Endothelial cell of umbilical vein (primary cell): Measurements from ENCODE around the gene NXPH1. TPM values are rescaled to one million over a fixed set of nuclear protein-coding genes. Genes with fewer than 3 reads are reported as not detected.

Source experiments
- BruUV-seq: library from RNA; stranded (reverse); fragments of 400-500 nt; replicated peaks from 2 replicates; lab custom pipeline; 2021; lab: Mats Ljungman, UMichigan
- CTCF ChIA-PET: fragments of 300-600, 350-600 bp; sonication (Branson Sonifier 250); formaldehyde crosslinking; loops from one replicate; lab custom pipeline; 2021; ENCODE audit warnings: antibody characterized with exemption, inconsistent platforms; lab: Charles Lee
- POLR2A ChIA-PET: fragments of 300-600, 350-600 bp; sonication (Branson Sonifier 250); formaldehyde crosslinking; loops from one replicate; lab custom pipeline; 2021; ENCODE audit warnings: antibody characterized with exemption, inconsistent platforms; lab: Charles Lee
- DNase-seq: peaks from one replicate; pipeline ENCODE4 v3.0.0-alpha.2; 2011; ENCODE audit warnings: low read depth, low spot score
- FAIRE-seq: peaks from 2 replicates; lab custom pipeline; 2011; peaks lifted over from hg19 to GRCh38; lab: Jason Lieb, UNC
- H2AFZ ChIP-seq: 2 replicates; pipeline ENCODE4 v1.6.0; 2012; ENCODE audit warnings: low read depth, low read length, control low read depth, inconsistent platforms
- H3K27ac ChIP-seq: 2 replicates; pipeline ENCODE4 v1.5.1; 2011; ENCODE audit warnings: low read depth, mild to moderate bottlenecking, control low read depth, low read length, moderate library complexity; ENCODE audit not compliant: insufficient read depth
- H3K27me3 ChIP-seq, 2 experiments: 2 replicates each; pipeline versions ENCODE4 v1.6.0 to v1.6.1; 2011; ENCODE audit warnings: low read length in 2 of 2, mixed read lengths in 1 of 2; ENCODE audit not compliant: control insufficient read depth in 2 of 2, insufficient read depth in 2 of 2
- H3K36me3 ChIP-seq, 2 experiments: 2 replicates in 1 of 2; 3 replicates in 1 of 2; pipeline ENCODE4 v1.5.1; 2011; ENCODE audit warnings: low read length in 2 of 2, mild to moderate bottlenecking in 1 of 2, moderate library complexity in 1 of 2; ENCODE audit not compliant: control insufficient read depth in 2 of 2, insufficient read depth in 2 of 2; ENCODE audit errors: extremely low read depth in 1 of 2
- H3K4me1 ChIP-seq: 3 replicates; pipeline ENCODE4 v1.5.1; 2011; ENCODE audit warnings: mild to moderate bottlenecking, low read length; ENCODE audit not compliant: control insufficient read depth, insufficient read depth; ENCODE audit errors: extremely low read depth
- H3K4me2 ChIP-seq: 2 replicates; pipeline ENCODE4 v1.6.1; 2011; ENCODE audit warnings: low read length, control low read depth, mixed read lengths; ENCODE audit not compliant: insufficient read depth
- H3K4me3 ChIP-seq, 3 experiments: fragments of 200-600 bp in 1 of 3; sonication (generic), shearing (Covaris generic) in 1 of 3; replicated peaks in 1 of 3; 2 replicates each; pipeline ENCODE4 v1.5.1; 2011 to 2016; ENCODE audit warnings: control low read depth in 3 of 3, low read length in 3 of 3, mild to moderate bottlenecking in 2 of 3, inconsistent platforms in 1 of 3, low read depth in 1 of 3, moderate library complexity in 1 of 3; ENCODE audit not compliant: insufficient read depth in 1 of 3
- H3K79me2 ChIP-seq: 2 replicates; pipeline ENCODE4 v1.6.0; 2012; ENCODE audit warnings: low read length, inconsistent platforms; ENCODE audit not compliant: control insufficient read depth, insufficient read depth
- H3K9ac ChIP-seq: replicated peaks from 2 replicates; pipeline ENCODE3; 2011; ENCODE audit warnings: low read length, control low read depth; ENCODE audit not compliant: insufficient read depth; ENCODE audit errors: extremely low read depth
- H3K9me1 ChIP-seq: replicated peaks from 3 replicates; pipeline ENCODE4 v1.6.0; 2011; ENCODE audit warnings: mild to moderate bottlenecking, low read length; ENCODE audit not compliant: control insufficient read depth, insufficient read depth; ENCODE audit errors: extremely low read depth
- H3K9me3 ChIP-seq: replicated peaks from 2 replicates; pipeline ENCODE4 v1.5.1; 2012; ENCODE audit warnings: low read length, inconsistent platforms; ENCODE audit not compliant: control insufficient read depth, insufficient read depth
- H4K20me1 ChIP-seq: replicated peaks from 2 replicates; pipeline ENCODE3; 2011; ENCODE audit warnings: mild to moderate bottlenecking, low read length; ENCODE audit not compliant: control insufficient read depth, insufficient read depth; ENCODE audit errors: extremely low read depth
- EZH2 ChIP-seq: IDR thresholded peaks from 2 replicates; pipeline ENCODE4 v1.6.1; 2012; ENCODE audit warnings: borderline replicate concordance, low read depth, mild to moderate bottlenecking, moderate library complexity, low read length, inconsistent platforms; ENCODE audit not compliant: severe bottlenecking
- FOS ChIP-seq: IDR thresholded peaks from 2 replicates; pipeline ENCODE4 v1.6.1; 2011; ENCODE audit warnings: mild to moderate bottlenecking, low read length, moderate library complexity, borderline replicate concordance; ENCODE audit not compliant: insufficient read depth
- GATA2 ChIP-seq: IDR thresholded peaks from 2 replicates; pipeline ENCODE4 v1.7.0; 2011; ENCODE audit warnings: low read depth, mild to moderate bottlenecking, moderate library complexity, mixed read lengths, low read length; ENCODE audit not compliant: insufficient read length, insufficient read depth
- JUN ChIP-seq: IDR thresholded peaks from 2 replicates; pipeline ENCODE4 v1.6.1; 2011; ENCODE audit warnings: borderline replicate concordance, low read depth; ENCODE audit not compliant: insufficient read length, insufficient read depth
- MYC ChIP-seq: IDR thresholded peaks from one replicate; pipeline ENCODE4 v1.6.1; 2011; ENCODE audit warnings: mild to moderate bottlenecking, low read depth, low read length
- POLR2A ChIP-seq: IDR thresholded peaks from 2 replicates; pipeline ENCODE4 v1.6.1; 2012; ENCODE audit warnings: low read depth, mild to moderate bottlenecking, control low read depth, low read length
- POLR2AphosphoS5 ChIP-seq: IDR thresholded peaks from 2 replicates; pipeline ENCODE4 v1.6.1; 2012; ENCODE audit warnings: low read depth, mild to moderate bottlenecking, control low read depth, low read length, moderate library complexity; ENCODE audit not compliant: insufficient read depth
- dilution Hi-C: fragments of 300-500 bp; cut with MboI; formaldehyde crosslinking; loops from one replicate; pipeline ENCODE4 v1.15.0; 2019; ENCODE audit warnings: low sequenced_read_pairs; ENCODE audit not compliant: extremely low pct_ligation_motif_present
- intact Hi-C: fragments of 100-400 bp; cut with micrococcal nuclease; formaldehyde crosslinking; loops from one replicate; pipeline ENCODE4 v1.10.0; 2022
- polyA plus RNA-seq, 4 experiments: library from polyadenylated mRNA; depleted of rRNA in 3 of 4; stranded (reverse) in 3 of 4; unstranded in 1 of 4; fragments of >200 nt; gene quantifications; 2 replicates each; pipeline versions ENCODE4 v1.2.1 to v1.2.3, GENCODE V29; 2011 to 2012; ENCODE audit warnings: missing spikeins in 1 of 4
- total RNA-seq: library from RNA; stranded (reverse); gene quantifications from 2 replicates; pipeline ENCODE4 v1.2.3, GENCODE V29; 2021
- TF ChIP-seq, protein P1 (sequence below), 2 donors: IDR thresholded peaks; 1 replicate in 1 of 2; 2 replicates in 1 of 2; pipeline ENCODE4 v1.5.1; 2011; ENCODE audit warnings: low read length in 2 of 2, mild to moderate bottlenecking in 2 of 2, moderate library complexity in 2 of 2, control low read depth in 1 of 2, inconsistent platforms in 1 of 2, low read depth in 1 of 2; ENCODE audit not compliant: insufficient read depth in 1 of 2; ENCODE audit errors: extremely low read depth in 1 of 2
- TF ChIP-seq, protein P2 (sequence below): IDR thresholded peaks from 2 replicates; pipeline ENCODE4 v1.6.1; 2011; ENCODE audit not compliant: insufficient read depth, insufficient read length

Gene NXPH1
- total and polyA plus RNA-seq, 2 donors (not counting 3 experiments of a cell fraction or from before 2014, with no cell fraction given), result not detected

DNA sequence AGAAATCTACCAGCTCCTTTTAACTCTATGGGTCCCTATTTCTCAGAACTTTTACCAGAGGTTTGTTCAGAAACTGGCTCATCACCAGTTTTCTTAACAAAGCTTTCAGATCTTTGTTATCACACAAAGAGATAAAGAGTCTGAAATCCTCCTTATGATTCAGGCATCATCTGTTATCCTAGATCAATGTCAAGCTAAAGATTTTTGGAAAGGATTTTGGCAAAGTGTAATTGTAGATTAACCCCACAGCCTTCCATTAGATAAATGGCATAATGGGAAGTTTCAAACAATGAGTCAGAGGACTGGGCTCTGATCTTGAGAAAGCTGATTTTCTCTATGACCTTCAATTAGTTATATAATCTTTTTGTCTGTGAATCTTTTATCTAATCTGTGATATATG is 192.2 kb downstream of the NXPH1 start:
- BruUV-seq, result no TSS peak
- Histone ChIP-seq H3K9ac (no peak overlapping the region), H4K20me1 (no peaks in the 10 kb centered on the region), H3K9me3 (peaks cover 2% of the 10 kb centered on the region), H3K79me2 (no peaks in the 10 kb centered on the region), H3K4me1 (no peaks in the 10 kb centered on the region), H3K27me3 (no peaks in the 10 kb centered on the region), H3K36me3 (no peaks in the 10 kb centered on the region), H2AFZ (no peak overlapping the region), H3K4me2 (no peak overlapping the region), H3K27ac (no peak overlapping the region), H3K9me1 (no peaks in the 10 kb centered on the region), H3K4me3 (no peak overlapping the region)
- CTCF ChIA-PET, result no interaction called here
- intact Hi-C loops (no loop called here), dilution Hi-C loops (no loop called here)
- no peak for DNase-seq
- POLR2A ChIA-PET, result no interaction called here
- TF ChIP-seq POLR2AphosphoS5 (no peak), JUN (no peak), GATA2 (no peak), POLR2A (no peak), FOS (no peak), EZH2 (no peak), MYC (no peak)
- TF ChIP-seq, protein P1, sequence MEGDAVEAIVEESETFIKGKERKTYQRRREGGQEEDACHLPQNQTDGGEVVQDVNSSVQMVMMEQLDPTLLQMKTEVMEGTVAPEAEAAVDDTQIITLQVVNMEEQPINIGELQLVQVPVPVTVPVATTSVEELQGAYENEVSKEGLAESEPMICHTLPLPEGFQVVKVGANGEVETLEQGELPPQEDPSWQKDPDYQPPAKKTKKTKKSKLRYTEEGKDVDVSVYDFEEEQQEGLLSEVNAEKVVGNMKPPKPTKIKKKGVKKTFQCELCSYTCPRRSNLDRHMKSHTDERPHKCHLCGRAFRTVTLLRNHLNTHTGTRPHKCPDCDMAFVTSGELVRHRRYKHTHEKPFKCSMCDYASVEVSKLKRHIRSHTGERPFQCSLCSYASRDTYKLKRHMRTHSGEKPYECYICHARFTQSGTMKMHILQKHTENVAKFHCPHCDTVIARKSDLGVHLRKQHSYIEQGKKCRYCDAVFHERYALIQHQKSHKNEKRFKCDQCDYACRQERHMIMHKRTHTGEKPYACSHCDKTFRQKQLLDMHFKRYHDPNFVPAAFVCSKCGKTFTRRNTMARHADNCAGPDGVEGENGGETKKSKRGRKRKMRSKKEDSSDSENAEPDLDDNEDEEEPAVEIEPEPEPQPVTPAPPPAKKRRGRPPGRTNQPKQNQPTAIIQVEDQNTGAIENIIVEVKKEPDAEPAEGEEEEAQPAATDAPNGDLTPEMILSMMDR (IDR thresholded peaks at IDR 0.05; ENCODE audit: extremely low read depth in 1 of 2, insufficient read depth in 1 of 2, low read depth in 1 of 2, low read length in 2 of 2), result no peak
- TF ChIP-seq, protein P2, sequence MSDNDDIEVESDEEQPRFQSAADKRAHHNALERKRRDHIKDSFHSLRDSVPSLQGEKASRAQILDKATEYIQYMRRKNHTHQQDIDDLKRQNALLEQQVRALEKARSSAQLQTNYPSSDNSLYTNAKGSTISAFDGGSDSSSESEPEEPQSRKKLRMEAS, result no peak
- no peak for FAIRE-seq
